H9 (cell line): ENCODE measurements around the gene RASA2. TPM values are rescaled to one million over a fixed set of nuclear protein-coding genes. Genes with fewer than 3 reads are reported as not detected.

ENCODE experiments used
- DNase-seq: peaks from one replicate; pipeline ENCODE4 v3.0.0-alpha.2; 2017
- H2AFZ ChIP-seq: one replicate; pipeline ENCODE4 v1.6.1; 2013; ENCODE audit warnings: mild to moderate bottlenecking, low read length, control low read depth, moderate library complexity
- H2AK5ac ChIP-seq: 2 replicates; pipeline ENCODE4 v1.6.1; 2013; ENCODE audit warnings: low read length, control low read depth, mixed read lengths; ENCODE audit not compliant: insufficient read length
- H2BK120ac ChIP-seq: one replicate; pipeline ENCODE4 v1.6.1; 2013; ENCODE audit warnings: low read depth, mild to moderate bottlenecking, low read length, control low read depth, inconsistent platforms; ENCODE audit not compliant: poor library complexity, severe bottlenecking
- H2BK12ac ChIP-seq: 2 replicates; pipeline ENCODE4 v1.6.1; 2013; ENCODE audit warnings: low read length, control low read depth, mixed read lengths, low read depth; ENCODE audit not compliant: insufficient read length
- H2BK15ac ChIP-seq: 2 replicates; pipeline ENCODE4 v1.6.1; 2013; ENCODE audit warnings: low read depth, low read length, control low read depth
- H2BK20ac ChIP-seq: one replicate; pipeline ENCODE4 v1.6.1; 2013; ENCODE audit warnings: low read depth, mild to moderate bottlenecking, low read length, control low read depth, inconsistent platforms; ENCODE audit not compliant: poor library complexity, severe bottlenecking
- H2BK5ac ChIP-seq: 2 replicates; pipeline ENCODE4 v1.6.1; 2013; ENCODE audit warnings: low read length, control low read depth, mixed read lengths; ENCODE audit not compliant: insufficient read length
- H3K14ac ChIP-seq: 2 replicates; pipeline ENCODE4 v1.6.1; 2013; ENCODE audit warnings: low read length, control low read depth; ENCODE audit not compliant: insufficient read depth
- H3K18ac ChIP-seq: 2 replicates; pipeline ENCODE4 v1.6.1; 2013; ENCODE audit warnings: low read depth, mild to moderate bottlenecking, mixed read lengths, low read length, control low read depth; ENCODE audit not compliant: insufficient read length
- H3K23ac ChIP-seq: 2 replicates; pipeline ENCODE4 v1.6.1; 2013; ENCODE audit warnings: low read length, control low read depth, mixed read lengths, low read depth; ENCODE audit not compliant: insufficient read length
- H3K23me2 ChIP-seq: 2 replicates; pipeline ENCODE4 v1.6.1; 2013; ENCODE audit warnings: low read depth, mild to moderate bottlenecking, mixed read lengths, low read length, control low read depth; ENCODE audit not compliant: insufficient read length, poor library complexity, severe bottlenecking
- H3K27ac ChIP-seq: 2 replicates; pipeline ENCODE4 v1.5.1; 2013; ENCODE audit warnings: low read length, control low read depth, mixed read lengths, low read depth; ENCODE audit not compliant: insufficient read length
- H3K27me3 ChIP-seq: 2 replicates; pipeline ENCODE4 v1.6.1; 2013; ENCODE audit warnings: low read length, control low read depth, inconsistent platforms; ENCODE audit not compliant: insufficient read depth
- H3K4ac ChIP-seq: 2 replicates; pipeline ENCODE4 v1.6.1; 2013; ENCODE audit warnings: low read depth, mild to moderate bottlenecking, control low read depth, inconsistent platforms, low read length, moderate library complexity
- H3K4me1 ChIP-seq: 2 replicates; pipeline ENCODE4 v1.6.1; 2013; ENCODE audit warnings: low read length, control low read depth, inconsistent platforms; ENCODE audit not compliant: insufficient read depth
- H3K4me2 ChIP-seq: 2 replicates; pipeline ENCODE4 v1.6.1; 2013; ENCODE audit warnings: low read length, control low read depth, mixed read lengths; ENCODE audit not compliant: insufficient read length, insufficient read depth
- H3K56ac ChIP-seq: 2 replicates; pipeline ENCODE4 v1.6.1; 2013; ENCODE audit warnings: low read depth, mild to moderate bottlenecking, mixed read lengths, low read length, control low read depth; ENCODE audit not compliant: insufficient read length
- H3K79me1 ChIP-seq: 2 replicates; pipeline ENCODE4 v1.6.1; 2013; ENCODE audit warnings: low read depth, mild to moderate bottlenecking, moderate library complexity, low read length, control low read depth, inconsistent platforms; ENCODE audit not compliant: insufficient read depth, poor library complexity, severe bottlenecking
- H3K79me2 ChIP-seq: 2 replicates; pipeline ENCODE4 v1.6.1; 2013; ENCODE audit warnings: low read length, control low read depth, inconsistent platforms; ENCODE audit not compliant: insufficient read depth
- H3K9ac ChIP-seq: 2 replicates; pipeline ENCODE4 v1.6.1; 2013; ENCODE audit warnings: low read length, control low read depth, mixed read lengths; ENCODE audit not compliant: insufficient read length; ENCODE audit errors: extremely low read depth
- H3K9me3 ChIP-seq: one replicate; pipeline ENCODE4 v1.6.1; 2013; ENCODE audit warnings: low read depth, low read length, inconsistent platforms; ENCODE audit not compliant: control insufficient read depth
- H3T11ph ChIP-seq: one replicate; pipeline ENCODE4 v1.6.1; 2013; ENCODE audit warnings: mild to moderate bottlenecking, low read length, control low read depth, inconsistent platforms
- H4K20me1 ChIP-seq: one replicate; pipeline ENCODE4 v1.6.1; 2013; ENCODE audit not compliant: control insufficient read depth, insufficient read length, insufficient read depth
- H4K5ac ChIP-seq: 2 replicates; pipeline ENCODE4 v1.6.1; 2013; ENCODE audit warnings: low read depth, mild to moderate bottlenecking, mixed read lengths, low read length, control low read depth; ENCODE audit not compliant: insufficient read length
- H4K8ac ChIP-seq: replicated peaks from 2 replicates; pipeline ENCODE4 v1.6.1; 2013; ENCODE audit warnings: low read length, control low read depth, mixed read lengths, low read depth; ENCODE audit not compliant: insufficient read length
- H4K91ac ChIP-seq: 2 replicates; pipeline ENCODE4 v1.6.1; 2013; ENCODE audit warnings: low read depth, mild to moderate bottlenecking, moderate library complexity, mixed read lengths, low read length, control low read depth; ENCODE audit not compliant: insufficient read length
- H3K27ac Mint-ChIP-seq, 3 experiments: 2 replicates in 2 of 3; 3 replicates in 1 of 3; pipeline ENCODE4 v1.8.0; 2020 to 2021; ENCODE audit warnings: mixed read lengths in 3 of 3, mild to moderate bottlenecking in 1 of 3, moderate library complexity in 1 of 3
- H3K27me3 Mint-ChIP-seq: 2 replicates; pipeline ENCODE4 v1.8.0; 2021; ENCODE audit warnings: low read depth, mild to moderate bottlenecking, moderate library complexity, mixed read lengths
- H3K36me3 Mint-ChIP-seq, 3 experiments: 2 replicates in 2 of 3; 3 replicates in 1 of 3; pipeline ENCODE4 v1.8.0; 2020 to 2021; ENCODE audit warnings: low read depth in 3 of 3, mixed read lengths in 3 of 3; ENCODE audit not compliant: insufficient read depth in 1 of 3
- H3K4me1 Mint-ChIP-seq, 2 experiments: 2 replicates each; pipeline ENCODE4 v1.8.0; 2020; ENCODE audit warnings: mixed read lengths in 2 of 2
- H3K4me3 Mint-ChIP-seq, 2 experiments: 2 replicates in 1 of 2; 3 replicates in 1 of 2; pipeline ENCODE4 v1.8.0; 2020 to 2021; ENCODE audit warnings: mild to moderate bottlenecking in 2 of 2, mixed read lengths in 2 of 2, moderate library complexity in 1 of 2
- H3K9me3 Mint-ChIP-seq, 2 experiments: 2 replicates in 1 of 2; 3 replicates in 1 of 2; pipeline ENCODE4 v1.8.0; 2020; ENCODE audit warnings: mild to moderate bottlenecking in 2 of 2, mixed read lengths in 2 of 2, moderate library complexity in 1 of 2
- WGBS: extraction: QIAGEN DNeasy Blood & Tissue Kit; methylation state at CpG from one replicate; pipeline ENCODE4 v1.1.7; 2013; ENCODE audit warnings: missing lambda C conversion rate, low lambda C conversion rate, mixed read lengths; ENCODE audit not compliant: insufficient read length; ENCODE audit errors: extremely low coverage; 5-methylcytosine and 5-hydroxymethylcytosine counted together
- total RNA-seq: library from RNA; stranded (reverse); gene quantifications from 2 replicates; pipeline ENCODE4 v1.2.1, GENCODE V29; 2021
- TF ChIP-seq, protein P1 (sequence below): fragments of 200-600 bp; sonication (generic); conservative IDR thresholded peaks from 3 replicates; pipeline ENCODE4 v1.8.0; 2021; ENCODE audit warnings: antibody characterized with exemption, mild to moderate bottlenecking

Gene RASA2
- total RNA-seq, 1 experiment from 2014 or later = 24.4 TPM

DNA sequence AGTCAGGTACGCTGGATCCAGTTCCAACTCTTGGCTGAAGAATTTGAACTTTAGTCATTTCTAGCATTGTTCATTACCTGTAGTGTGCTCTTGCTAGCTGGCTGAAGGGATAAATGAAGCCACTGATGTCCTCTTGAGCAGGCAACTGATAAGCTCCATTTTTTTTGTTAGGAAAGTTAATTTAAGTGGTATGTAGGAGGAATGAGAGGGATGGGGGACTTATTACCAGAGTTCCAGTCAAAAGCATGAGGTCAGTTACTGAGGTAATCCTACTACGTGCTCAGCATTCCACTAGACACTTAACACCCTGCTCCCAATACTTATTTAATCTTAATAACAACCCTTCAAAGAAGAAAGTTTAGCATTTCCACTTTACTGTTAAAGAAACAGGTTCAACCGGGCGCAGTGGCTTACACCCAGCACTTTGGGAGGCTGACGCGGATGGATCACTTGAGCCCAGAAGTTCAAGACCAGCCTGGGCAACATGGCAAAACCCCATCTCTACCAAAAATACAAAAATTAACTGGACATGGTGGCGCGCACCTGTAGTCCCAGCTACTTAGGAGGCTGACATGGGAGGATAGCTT lies 2.0 kb upstream of the RASA2 start:
- Histone ChIP-seq H3K23ac (no peak overlapping the region), H4K5ac (no peak overlapping the region), H3K4me1 (peaks cover 2% of the 10 kb centered on the region; the same call in 1 of the 2 replicates), H3K56ac (no peak overlapping the region), H3K14ac (no peak overlapping the region), H2AFZ (no peak overlapping the region), H2BK20ac (no peak overlapping the region), H3K79me2 (peaks cover 5% of the 10 kb centered on the region; the same call in 1 of the 2 replicates), H3T11ph (no peak overlapping the region), H3K23me2 (no peaks in the 10 kb centered on the region), H3K9ac (no peak overlapping the region), H4K91ac (no peak overlapping the region), H2BK15ac (no peak overlapping the region), H3K27me3 (no peaks in the 10 kb centered on the region), H3K18ac (no peak overlapping the region), H2BK120ac (no peak overlapping the region), H2AK5ac (no peak overlapping the region), H3K79me1 (no peaks in the 10 kb centered on the region), H2BK12ac (no peak overlapping the region), H3K27ac (no peak overlapping the region), H4K20me1 (no peaks in the 10 kb centered on the region), H3K9me3 (no peaks in the 10 kb centered on the region), H2BK5ac (no peak overlapping the region), H4K8ac (no peak overlapping the region), H3K4ac (no peak overlapping the region), H3K4me2 (no peak overlapping the region)
- DNase-seq = no peak
- H3K27ac Mint-ChIP-seq = no peak overlapping the region
- peaks cover 5% of the 10 kb centered on the region for H3K27me3 Mint-ChIP-seq
- TF ChIP-seq, protein P1, sequence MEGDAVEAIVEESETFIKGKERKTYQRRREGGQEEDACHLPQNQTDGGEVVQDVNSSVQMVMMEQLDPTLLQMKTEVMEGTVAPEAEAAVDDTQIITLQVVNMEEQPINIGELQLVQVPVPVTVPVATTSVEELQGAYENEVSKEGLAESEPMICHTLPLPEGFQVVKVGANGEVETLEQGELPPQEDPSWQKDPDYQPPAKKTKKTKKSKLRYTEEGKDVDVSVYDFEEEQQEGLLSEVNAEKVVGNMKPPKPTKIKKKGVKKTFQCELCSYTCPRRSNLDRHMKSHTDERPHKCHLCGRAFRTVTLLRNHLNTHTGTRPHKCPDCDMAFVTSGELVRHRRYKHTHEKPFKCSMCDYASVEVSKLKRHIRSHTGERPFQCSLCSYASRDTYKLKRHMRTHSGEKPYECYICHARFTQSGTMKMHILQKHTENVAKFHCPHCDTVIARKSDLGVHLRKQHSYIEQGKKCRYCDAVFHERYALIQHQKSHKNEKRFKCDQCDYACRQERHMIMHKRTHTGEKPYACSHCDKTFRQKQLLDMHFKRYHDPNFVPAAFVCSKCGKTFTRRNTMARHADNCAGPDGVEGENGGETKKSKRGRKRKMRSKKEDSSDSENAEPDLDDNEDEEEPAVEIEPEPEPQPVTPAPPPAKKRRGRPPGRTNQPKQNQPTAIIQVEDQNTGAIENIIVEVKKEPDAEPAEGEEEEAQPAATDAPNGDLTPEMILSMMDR = no peak
- H3K9me3 Mint-ChIP-seq = no peaks in the 10 kb centered on the region
- H3K36me3 Mint-ChIP-seq = no peaks in the 10 kb centered on the region
- WGBS = no CpG with 5 or more reads among the region's 8 CpGs
- no peak overlapping the region; a peak in 1 of 5 replicates for H3K4me3 Mint-ChIP-seq
- H3K4me1 Mint-ChIP-seq = peaks cover 33% of the 10 kb centered on the region in 2 experiments
